Panc1 (cell line): ENCODE measurements around the gene CFAP206.

Experiments used
- CTCF ChIP-seq: fragments of 450-650 bp; IDR thresholded peaks from 2 replicates; pipeline ENCODE4 v1.5.1; 2017; ENCODE audit warnings: mild to moderate bottlenecking
- TF ChIP-seq, protein P1 (sequence below), 2 experiments: IDR thresholded peaks; 2 replicates each; pipeline ENCODE4 v1.6.1; 2011 to 2012; ENCODE audit warnings: low read depth in 2 of 2, control low read depth in 1 of 2, low read length in 1 of 2, mild to moderate bottlenecking in 1 of 2, moderate library complexity in 1 of 2; ENCODE audit not compliant: insufficient read depth in 1 of 2

- no peak for TF ChIP-seq CTCF
- TF ChIP-seq, protein P1, sequence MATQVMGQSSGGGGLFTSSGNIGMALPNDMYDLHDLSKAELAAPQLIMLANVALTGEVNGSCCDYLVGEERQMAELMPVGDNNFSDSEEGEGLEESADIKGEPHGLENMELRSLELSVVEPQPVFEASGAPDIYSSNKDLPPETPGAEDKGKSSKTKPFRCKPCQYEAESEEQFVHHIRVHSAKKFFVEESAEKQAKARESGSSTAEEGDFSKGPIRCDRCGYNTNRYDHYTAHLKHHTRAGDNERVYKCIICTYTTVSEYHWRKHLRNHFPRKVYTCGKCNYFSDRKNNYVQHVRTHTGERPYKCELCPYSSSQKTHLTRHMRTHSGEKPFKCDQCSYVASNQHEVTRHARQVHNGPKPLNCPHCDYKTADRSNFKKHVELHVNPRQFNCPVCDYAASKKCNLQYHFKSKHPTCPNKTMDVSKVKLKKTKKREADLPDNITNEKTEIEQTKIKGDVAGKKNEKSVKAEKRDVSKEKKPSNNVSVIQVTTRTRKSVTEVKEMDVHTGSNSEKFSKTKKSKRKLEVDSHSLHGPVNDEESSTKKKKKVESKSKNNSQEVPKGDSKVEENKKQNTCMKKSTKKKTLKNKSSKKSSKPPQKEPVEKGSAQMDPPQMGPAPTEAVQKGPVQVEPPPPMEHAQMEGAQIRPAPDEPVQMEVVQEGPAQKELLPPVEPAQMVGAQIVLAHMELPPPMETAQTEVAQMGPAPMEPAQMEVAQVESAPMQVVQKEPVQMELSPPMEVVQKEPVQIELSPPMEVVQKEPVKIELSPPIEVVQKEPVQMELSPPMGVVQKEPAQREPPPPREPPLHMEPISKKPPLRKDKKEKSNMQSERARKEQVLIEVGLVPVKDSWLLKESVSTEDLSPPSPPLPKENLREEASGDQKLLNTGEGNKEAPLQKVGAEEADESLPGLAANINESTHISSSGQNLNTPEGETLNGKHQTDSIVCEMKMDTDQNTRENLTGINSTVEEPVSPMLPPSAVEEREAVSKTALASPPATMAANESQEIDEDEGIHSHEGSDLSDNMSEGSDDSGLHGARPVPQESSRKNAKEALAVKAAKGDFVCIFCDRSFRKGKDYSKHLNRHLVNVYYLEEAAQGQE (IDR thresholded peaks at IDR 0.05; ENCODE audit: insufficient read depth in 1 of 2, low read depth in 2 of 2, low read length in 1 of 2) = no peak
Observed at GRCh38 chr6:87397656-87398055, 10.1 kb upstream of the CFAP206 start.
